ENCODE measurements around the gene TUG1.

TUG1 gene

DNA sequence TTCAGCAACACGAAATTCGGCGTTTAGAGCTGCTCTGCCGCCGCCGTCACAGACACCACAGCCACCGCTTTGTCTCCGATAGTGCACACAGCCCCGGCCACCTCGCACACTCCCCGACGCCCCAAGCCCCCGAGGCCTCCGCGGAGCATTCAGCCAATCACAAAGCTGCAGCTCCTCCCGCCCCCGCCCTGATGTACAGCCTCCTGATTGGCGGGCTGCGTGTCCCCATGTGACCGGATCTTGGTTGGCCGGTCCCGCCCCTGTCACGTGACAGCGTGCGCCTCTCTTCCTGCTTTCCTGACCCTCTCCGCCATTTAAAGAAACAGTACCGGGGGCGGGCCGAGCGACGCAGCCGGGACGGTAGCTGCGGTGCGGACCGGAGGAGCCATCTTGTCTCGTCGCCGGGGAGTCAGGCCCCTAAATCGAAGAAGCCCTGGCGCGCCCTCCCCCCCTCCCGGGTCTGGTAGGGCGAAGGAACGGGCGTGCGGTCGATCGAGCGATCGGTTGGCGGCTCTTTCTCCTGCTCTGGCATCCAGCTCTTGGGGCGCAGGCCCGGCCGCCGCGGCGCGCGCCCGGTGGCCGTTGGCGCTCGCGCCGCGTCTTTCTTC, at the start of gene TUG1:
Gene TUG1 (plus strand): TSS at position 342 of the 608 bp plus-strand sequence.
- DNase-seq: peak; percentile 83 to 99 (median 96)

DNA sequence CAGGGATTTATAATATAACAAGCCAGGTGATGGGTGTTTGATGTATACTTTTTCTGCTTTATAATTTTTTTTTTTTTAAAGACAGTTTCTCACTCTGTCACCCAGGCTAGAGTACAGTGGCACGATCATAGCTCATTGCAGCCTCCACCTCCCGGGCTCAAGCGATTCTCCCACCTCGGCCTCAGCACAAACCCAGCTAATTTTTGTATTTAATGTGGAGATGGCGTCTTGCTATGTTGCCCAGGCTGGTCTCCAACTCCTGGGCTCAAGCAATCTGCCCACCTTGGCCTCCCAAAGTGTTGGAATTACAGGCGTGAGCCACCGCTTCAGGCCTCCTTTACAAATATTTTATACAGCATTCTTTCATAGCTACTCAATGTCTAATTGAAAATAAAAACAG, 49.1 kb upstream of the TUG1 start:
- DNase-seq: no peak

DNA sequence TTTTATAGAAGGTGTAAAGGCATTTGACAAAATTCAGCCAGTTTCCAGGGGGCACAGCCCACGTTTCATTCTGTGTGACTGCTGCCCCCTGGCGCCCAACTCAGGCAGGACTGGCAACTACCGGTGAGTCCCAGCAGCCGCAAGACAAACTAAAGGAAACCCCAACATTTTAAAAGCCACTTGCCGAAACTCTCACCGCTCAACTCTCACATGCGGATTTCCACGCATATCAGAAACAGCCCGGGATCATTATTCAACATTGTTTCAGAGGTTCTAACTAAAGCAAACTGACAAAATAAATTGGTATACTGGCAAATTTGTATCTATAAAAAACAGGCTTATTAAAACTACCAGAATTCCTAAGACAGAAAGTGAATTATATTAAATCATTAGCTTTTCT, 48.7 kb upstream of the TUG1 start:
- DNase-seq: peak in 49 of 56 donors; percentile 5 to 90 (median 56)

DNA sequence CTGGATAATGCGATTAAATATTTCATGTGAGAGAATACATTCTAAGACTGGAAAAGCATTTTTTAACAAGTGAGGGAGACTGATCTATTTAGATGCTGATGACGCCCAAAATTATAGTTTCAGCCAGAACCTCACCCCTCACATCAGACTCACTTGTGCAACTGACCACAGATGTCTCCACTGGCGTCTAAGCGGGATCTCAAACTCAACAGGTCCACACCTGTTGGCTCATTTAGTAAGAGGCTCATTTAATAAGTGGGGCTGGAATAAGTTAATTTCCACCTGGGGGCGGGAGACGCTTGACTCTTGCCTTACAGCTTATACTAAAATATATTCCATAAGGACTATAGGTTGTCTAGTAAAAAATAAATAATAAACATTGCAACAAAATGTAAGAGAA, 48.0 kb upstream of the TUG1 start:
- DNase-seq: no peak

DNA sequence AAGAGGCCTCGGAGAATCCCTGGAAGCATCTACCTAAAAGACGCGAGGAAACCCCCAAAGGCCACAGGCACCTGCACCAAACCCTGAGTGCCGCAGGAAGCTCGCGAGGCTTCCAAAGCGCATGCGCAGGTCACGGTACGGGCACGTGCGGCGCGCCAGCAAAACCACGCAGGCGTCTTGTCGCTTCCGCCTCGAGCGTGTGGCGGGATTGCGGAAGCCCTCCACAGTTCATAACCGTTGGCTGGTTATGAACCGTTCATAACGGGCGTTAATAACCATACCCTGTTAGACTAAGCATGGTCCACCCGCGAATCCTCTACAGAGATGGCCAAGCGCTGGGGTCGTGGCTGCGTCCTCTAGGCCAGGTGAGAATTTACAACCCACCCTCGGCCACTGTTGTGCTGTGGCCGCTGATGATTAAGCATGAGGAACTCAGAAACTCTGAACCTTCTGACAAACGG, 46.9 kb upstream of the TUG1 start:
- peak in 27 of 56 donors; percentile 6 to 59 (median 25) for DNase-seq

DNA sequence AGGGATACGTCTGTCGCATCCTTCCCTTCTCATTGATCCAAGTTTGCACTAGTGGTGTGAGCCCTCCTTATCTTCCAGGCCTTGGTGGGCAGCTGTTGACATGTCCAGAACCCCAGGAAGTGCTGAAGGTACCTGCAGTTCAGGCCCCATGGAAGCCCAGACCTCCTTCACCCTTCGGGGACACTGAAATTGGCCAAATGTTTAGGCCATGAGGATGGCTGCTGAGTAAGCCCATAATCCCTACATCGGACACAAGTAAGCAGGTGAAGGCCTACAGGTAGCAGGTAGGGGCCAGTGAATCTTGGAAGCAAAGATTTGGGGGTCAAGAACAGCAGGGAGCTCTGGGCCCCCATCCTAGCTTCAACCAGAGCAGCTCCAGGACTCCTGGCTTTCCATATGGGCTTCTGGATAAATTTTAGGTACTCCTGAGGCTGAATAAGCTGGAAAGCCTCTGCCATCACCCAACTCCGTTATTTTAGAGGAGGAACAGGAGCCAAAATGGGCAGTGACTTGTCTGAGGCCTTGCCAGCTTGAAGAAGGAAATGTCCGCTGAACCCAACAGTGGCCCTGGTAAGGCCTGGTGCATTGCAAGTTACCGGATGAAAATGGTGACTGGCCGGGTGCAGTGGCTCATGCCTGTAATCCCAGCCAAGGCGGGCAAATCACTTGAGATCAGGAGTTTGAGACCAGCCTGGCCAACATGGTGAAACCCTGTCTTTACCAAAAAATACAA, 45.7 kb upstream of the TUG1 start:
- no peak for DNase-seq

DNA sequence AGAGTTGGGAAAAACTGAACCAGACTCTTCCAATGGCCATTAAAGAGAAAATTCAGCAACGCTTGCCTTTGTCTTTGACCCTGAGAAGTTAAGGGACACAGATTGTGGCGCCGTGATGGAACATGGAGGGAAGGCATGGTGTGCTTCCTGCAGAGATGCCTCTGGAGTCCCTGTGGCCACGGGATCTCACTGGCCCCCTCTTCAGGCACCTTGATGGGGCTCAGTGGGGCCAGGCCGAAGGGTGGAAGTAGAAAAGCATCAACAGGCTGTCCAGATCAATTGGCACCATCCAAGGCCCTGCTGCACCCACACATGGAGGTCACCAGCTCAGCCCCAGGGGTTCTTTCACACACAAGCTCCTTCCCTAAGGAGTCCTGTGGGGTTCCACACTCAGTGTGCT, 43.4 kb upstream of the TUG1 start:
- no peak for DNase-seq

DNA sequence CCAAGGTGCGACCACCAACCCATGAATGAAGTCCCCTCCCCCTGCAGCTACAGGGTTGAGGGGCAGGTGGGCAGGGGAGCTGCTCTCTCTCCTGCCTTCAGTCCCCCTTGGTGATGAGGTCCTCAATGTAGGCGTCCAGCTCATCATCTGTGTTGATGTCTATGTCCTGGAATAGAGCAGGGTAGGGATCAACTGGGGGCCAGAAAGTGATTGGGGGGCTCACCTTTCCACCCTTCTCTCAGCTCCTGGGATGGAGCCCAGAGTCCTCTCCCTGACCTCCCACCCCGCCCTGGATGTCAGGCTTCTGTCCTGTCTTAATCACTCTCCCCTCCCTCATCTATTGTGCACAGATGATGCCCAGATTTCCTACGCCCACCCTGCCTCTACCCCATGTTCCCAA, 42.4 kb upstream of the TUG1 start:
- DNase-seq: no peak

DNA sequence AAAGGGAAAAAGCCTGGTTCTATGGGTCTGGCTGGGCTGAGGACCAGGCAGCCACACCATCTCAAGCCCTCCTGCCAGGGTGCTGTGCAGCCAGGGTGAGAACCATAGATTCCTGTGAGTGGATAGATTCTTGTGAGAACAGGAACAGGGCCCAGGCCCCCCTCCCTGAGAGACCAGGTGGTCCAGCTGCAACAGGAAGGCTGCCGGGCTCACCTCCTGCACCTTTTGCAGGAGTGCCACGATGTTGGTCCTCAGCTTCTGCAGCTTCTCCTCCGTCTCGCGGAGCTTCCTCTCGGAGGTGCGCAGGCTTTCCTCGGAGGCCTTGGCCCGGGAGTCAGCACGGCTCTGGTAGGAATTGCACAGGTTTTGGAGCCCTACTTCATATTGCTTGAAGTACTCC, 41.3 kb upstream of the TUG1 start:
- DNase-seq: no peak

DNA sequence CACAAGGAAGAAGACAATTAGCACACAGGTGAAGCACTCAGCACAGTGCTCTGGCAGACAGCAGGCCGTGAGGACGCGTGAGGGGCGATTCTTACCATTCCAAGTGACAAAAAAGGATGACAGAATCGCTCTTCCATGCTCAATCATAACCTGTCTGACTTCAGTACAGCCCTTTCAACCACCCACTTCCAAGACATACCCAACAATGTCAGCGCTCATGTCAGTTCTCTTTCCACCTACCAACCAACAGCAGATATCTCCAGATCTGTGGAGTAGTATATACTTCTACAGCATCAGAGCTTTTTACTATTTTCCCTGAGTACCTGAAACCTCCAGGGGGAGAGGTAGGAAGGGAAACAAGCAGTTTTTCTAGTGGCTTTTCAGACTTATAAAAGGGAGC, 40.7 kb upstream of the TUG1 start:
- DNase-seq: no peak

DNA sequence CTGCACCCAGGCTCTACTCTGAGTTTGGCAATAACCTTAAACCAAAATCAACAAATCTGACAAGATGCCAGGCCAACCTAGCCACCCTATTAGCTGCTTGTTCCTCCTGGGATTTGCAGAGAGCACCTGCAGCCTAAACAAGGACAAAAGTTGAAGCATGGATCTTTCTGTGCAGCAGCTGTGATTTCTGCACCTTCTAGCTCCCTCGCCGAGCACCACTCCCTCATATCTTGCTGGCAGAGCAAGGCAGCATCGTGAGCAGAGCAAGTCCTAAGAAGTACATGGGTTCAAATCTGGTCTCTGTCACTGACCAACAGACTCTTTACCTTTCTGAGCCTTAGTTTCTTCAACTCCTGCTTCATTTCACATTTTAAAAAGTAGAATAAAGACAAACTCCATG, 38.8 kb upstream of the TUG1 start:
- peak in 4 of 56 donors; percentile 7 to 27 (median 10) for DNase-seq

DNA sequence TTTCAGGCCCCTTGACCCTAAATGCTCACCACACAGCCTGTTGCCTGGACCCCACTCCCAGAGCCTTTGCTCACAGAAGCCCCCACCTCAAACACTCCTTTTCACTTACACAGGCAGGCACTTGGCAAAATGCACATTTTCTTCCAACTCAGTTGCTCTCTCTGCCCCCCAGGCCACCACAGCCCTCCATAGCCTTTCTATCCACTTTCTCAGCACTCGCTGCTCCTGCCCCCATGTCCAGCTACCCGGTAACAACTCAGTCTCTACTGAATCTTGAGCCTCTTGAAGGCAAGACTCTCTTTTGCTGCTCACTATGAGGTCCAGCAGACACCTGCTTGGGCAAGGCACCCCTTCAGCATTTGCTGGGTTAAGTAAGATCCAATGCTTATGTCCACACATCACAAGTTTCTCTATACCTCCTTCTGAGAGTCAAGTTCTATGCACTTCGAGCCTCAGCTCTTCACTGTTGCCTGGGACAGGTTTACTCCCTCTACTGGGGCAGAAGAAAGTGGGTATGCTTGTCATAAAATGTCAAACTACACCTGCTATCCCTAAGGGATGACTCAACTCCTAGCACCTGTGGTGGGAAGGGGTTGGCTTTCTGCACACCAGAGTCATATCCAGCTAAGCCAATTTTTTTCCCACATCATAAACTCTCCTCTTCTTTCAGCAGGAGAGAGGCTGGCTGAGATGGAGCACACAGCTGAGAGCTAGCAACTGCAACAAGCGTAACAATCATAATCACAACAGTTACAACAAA, 37.3 kb upstream of the TUG1 start:
- peak in 1 of 56 donors; percentile 23 for DNase-seq

DNA sequence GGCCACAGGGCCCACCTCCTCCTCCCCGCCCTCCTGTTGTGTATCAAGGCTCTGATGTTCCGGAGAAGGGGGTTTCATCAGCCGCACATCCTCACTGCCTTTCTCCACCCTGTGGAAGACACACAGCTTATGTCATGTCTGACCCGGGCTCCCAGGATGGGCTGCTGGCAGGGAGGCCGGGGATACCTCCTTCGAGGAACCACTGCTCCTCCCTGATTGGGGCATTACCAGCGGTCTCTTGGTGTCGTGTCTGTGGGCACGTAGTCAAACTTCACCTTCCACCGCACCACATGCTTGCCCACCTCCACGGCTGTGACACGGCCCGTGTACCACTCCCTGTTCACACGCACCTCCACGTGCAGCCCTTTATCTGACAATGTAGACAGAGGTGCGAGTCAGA, 36.4 kb upstream of the TUG1 start:
- DNase-seq: no peak

DNA sequence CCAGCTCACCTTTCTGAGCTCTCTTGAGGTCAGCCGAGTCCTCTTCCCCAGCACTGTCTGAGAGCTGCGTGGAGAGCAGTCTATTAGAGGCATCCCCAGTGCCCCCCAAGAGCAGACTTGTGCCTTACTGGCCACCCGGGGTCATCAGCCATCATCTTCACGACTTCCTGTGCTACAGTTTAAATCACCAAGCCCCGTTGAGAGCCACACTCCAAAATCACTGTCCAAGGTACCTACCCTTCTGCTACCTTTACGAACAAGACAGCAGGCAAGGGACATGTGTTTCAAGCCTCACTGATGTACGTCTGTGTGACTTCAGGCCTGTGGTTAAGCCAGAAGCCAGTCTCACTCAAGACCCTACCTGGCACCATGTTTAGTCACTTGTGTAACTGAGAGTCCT, 35.6 kb upstream of the TUG1 start:
- DNase-seq: no peak

DNA sequence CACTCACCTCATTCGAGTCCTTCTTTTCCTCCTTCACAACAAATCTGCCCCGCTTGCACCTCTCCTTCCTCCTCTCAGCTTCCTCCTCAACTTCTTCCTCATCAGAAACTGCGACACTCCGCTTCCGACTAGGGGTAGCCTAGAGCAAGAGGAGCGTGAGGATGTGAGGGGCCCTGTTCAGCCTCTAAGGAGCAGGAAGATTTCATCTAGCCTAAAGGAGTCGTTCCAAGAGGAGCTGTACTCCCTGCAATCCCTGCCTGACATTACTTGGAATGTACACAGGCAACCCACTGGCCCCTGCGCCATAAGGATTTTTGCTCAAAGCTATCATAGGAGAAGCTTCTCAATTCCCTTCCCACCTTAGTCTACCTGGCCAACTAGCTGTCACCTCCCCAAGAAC, 35.0 kb upstream of the TUG1 start:
- no peak for DNase-seq

DNA sequence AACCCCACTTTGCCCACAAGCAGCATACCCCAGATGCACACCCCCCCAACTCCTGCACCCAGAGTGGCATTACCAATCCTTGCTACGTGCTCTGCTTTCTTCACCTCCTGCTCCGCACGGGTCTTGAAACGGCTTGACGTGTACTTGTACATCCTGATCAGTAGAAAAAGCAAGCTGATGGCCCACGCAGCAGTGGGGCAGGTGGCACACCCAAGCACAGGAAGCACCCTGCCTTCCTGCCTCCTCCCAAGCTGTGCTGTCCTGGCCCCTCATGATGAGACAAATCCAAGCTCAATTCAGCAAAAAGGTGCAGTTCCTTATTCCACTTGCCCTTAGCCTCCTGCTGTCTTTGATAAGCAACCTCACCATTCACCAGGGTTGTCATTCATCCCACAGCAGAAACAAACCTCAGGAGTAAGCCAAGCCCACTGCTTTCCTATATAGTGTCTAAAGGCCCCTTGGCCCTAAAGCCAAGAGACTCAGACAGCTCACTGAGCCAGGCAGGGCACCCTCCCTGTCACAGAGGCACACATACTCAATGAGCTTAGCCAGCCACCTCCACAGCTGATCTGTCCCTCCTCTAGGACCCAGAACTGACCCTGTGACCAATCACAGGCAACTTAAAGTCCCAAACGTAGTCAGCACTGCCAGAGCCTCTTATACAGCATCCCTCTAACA, 28.2 kb upstream of the TUG1 start:
- no peak for DNase-seq

DNA sequence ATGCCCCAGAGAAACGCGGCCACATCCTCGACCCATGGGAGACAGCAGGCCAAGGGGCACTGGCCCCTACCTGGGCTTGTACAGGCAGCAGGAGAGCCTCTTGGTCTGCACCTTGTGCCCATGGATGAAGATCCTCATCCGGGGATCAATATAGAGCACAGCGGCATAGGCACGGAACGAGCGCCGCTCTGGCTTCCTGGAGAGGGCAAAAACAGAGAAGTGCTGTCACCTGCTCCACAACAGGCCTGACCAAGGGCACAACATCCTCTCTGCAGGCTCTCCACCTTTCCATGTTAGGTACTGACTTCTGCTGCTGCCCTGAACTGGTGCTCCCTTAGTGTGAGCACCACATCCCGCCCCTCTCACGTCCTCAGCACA, 27.7 kb upstream of the TUG1 start:
- DNase-seq: no peak

DNA sequence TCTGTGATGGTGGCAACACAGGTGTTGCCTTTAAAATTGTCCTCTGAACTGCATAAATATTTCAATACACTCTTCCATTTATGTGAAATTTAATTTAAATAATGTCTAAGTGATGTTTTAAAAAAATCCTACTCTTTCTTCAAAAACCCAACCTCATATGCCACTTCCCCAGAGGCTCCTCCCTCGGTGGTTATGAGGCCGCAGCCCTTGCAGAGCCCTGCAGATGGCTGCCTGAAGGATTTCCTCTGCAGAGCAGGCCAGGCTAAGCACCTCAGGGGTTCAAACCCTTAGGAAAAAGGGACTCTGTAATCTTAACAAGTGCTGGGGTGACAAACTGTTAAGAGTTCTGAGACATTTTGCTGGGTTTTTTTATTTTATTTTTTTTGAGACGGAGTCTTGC, 25.7 kb upstream of the TUG1 start:
- DNase-seq: no peak

DNA sequence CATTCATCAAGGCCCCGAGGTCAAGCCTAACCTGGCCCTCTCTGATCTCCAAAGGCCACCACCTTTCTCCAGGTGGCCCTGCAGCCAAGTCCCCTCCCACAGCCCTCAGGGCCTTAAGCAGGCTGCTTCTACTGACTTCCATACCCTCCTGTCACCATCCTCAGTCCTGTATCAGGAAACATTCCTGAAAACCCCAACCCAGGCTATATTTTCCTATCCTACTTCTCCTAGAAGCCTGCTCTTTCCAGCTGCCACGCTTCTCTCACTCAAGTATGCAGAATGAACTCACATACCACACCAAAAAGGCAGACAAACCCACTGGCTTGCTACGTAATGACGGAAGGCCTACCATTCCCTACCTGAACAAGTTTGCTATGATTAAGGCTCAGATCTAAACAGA, 24.1 kb upstream of the TUG1 start:
- no peak for DNase-seq

DNA sequence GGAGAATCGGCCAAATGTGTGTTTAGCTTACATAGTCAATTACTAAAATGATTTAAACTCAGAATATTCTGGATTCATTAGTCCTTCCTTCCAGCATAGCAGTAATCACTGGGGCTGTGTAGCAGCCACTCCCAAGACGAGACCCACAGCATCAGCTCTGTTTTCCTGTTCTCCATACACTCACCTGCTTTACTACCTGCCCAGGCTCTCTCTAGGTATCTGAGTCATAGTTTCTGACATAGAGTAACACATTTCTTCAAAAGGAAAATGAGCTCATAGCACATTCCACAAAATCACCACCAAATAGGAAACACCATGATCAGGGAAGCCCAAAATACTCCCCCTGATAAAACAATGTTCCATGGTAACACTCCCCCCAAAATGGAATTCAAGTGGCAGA, 23.4 kb upstream of the TUG1 start:
- DNase-seq: no peak

DNA sequence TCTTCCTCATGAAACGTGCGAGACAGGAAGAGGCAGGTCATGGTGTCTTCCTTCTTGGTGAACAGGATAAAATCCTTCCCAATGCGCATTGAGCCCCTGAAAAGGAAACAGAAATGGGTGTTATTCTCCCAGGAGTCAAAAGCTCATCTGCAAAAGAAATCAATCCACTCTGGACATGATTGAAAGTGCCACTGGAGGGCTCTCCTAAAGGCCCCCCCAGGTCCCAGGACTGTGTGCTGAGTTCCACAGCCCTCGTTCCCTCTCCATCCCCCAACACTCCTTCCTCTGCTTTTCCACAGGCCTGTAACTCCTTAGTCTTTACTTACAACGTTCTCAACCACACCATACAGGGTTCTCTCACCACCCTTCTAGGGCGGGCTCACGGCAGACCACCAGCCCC, 22.7 kb upstream of the TUG1 start:
- DNase-seq: no peak

Measured in nucleus accumbens (tissue), 56 donors.